Measurements from ENCODE around the gene TNFRSF1B. TPM values are rescaled to one million over a fixed set of nuclear protein-coding genes. Genes with fewer than 3 reads are reported as not detected.

The TNFRSF1B gene
- polyA plus RNA-seq, 1 donor (not counting 4 experiments of a cell fraction or from before 2014, with no cell fraction given): 0.04 TPM

DNA sequence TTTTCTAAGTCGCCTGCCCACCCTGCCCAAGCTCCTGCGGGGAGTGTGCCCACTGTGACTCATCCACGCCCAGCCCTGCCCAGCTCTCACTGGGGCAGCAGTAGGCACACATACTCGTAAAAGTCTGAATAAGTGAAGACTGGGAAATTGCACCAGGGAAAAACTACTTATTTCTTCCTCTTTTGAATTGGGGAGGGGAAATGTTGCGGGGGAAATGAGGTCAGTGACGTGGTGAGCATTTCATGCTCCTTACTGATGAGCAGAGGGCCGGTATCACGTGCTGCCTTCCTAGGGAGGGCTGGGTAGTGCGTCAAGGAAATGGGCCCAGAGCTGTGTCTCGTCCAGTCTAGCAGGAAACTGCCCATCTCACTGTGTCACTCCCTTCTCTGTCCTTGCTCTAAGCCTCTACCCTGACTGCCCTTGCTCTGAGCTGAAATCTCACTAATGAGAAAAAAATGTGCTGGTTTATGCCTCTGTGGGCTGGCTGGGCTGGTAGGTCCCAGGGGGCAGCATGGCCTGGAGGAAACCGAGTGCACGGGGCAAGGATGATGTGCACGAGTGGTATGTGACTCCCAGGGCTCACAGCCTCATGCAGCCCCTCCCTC lies 13.5 kb upstream of the TNFRSF1B start:
- H3K9ac ChIP-seq (ENCODE audit: control insufficient read depth, extremely low read depth, insufficient read depth, low read length): no peak overlapping the region
- H3K4me2 ChIP-seq (ENCODE audit: control insufficient read depth, extremely low read depth, insufficient read depth, low read depth, low read length): no peak overlapping the region
- no peak overlapping the region for H3K4me3 ChIP-seq (ENCODE audit: control insufficient read depth in 2 of 3, extremely low read depth in 1 of 3, insufficient read depth in 2 of 3, low read depth in 1 of 3, low read length in 3 of 3)
- dilution Hi-C loops (cut with MboI; ENCODE audit: extremely low pct_ligation_motif_present, low sequenced_read_pairs): no loop called here
- H3K9me1 ChIP-seq (ENCODE audit: control insufficient read depth, extremely low read depth, insufficient read depth, low read length): no peaks in the 10 kb centered on the region
- DNase-seq (ENCODE audit: low read depth, low spot score): no peak
- no peaks in the 10 kb centered on the region for H4K20me1 ChIP-seq (ENCODE audit: control insufficient read depth, extremely low read depth, insufficient read depth, low read length)
- no peak for FAIRE-seq
- H3K79me2 ChIP-seq (ENCODE audit: control insufficient read depth, insufficient read depth, low read length): no peaks in the 10 kb centered on the region
- H3K27me3 ChIP-seq (ENCODE audit: control insufficient read depth, extremely low read depth, insufficient read depth, low read length): peaks cover 4% of the 10 kb centered on the region
- TF ChIP-seq CTCF (optimal IDR thresholded peaks at IDR 0.05 in 1 of 3, IDR thresholded peaks at IDR 0.05 in 1 of 3, conservative IDR thresholded peaks at IDR 0.05 in 1 of 3; ENCODE audit: extremely low read depth in 1 of 3, insufficient read depth in 2 of 3, low read length in 3 of 3) (no peak), EZH2 (IDR thresholded peaks at IDR 0.05; ENCODE audit: low read length) (no peak)
- peaks cover 4% of the 10 kb centered on the region for H3K4me1 ChIP-seq (ENCODE audit: control insufficient read depth, extremely low read depth, insufficient read depth, low read length)
- no peaks in the 10 kb centered on the region for H3K36me3 ChIP-seq (ENCODE audit: control insufficient read depth in 2 of 2, extremely low read depth in 1 of 2, insufficient read depth in 2 of 2, low read length in 2 of 2)
- H2AFZ ChIP-seq (ENCODE audit: control insufficient read depth, low read length): no peak overlapping the region
- no peak overlapping the region for H3K27ac ChIP-seq (ENCODE audit: control insufficient read depth, insufficient read depth, low read length)
- H3K9me3 ChIP-seq (ENCODE audit: control insufficient read depth, low read depth, low read length): no peaks in the 10 kb centered on the region

- no peaks in the 10 kb centered on the region for H3K9me1 ChIP-seq (ENCODE audit: control insufficient read depth, extremely low read depth, insufficient read depth, low read length)
- TF ChIP-seq CTCF (optimal IDR thresholded peaks at IDR 0.05 in 1 of 3, IDR thresholded peaks at IDR 0.05 in 1 of 3, conservative IDR thresholded peaks at IDR 0.05 in 1 of 3; ENCODE audit: extremely low read depth in 1 of 3, insufficient read depth in 2 of 3, low read length in 3 of 3): no peak
- no peak for TF ChIP-seq EZH2 (IDR thresholded peaks at IDR 0.05; ENCODE audit: low read length)
- H3K27ac ChIP-seq (ENCODE audit: control insufficient read depth, insufficient read depth, low read length): no peak overlapping the region
- H4K20me1 ChIP-seq (ENCODE audit: control insufficient read depth, extremely low read depth, insufficient read depth, low read length): no peaks in the 10 kb centered on the region
- no peak overlapping the region for H2AFZ ChIP-seq (ENCODE audit: control insufficient read depth, low read length)
- DNase-seq (ENCODE audit: low read depth, low spot score) (no peak), FAIRE-seq (no peak)
- H3K9ac ChIP-seq (ENCODE audit: control insufficient read depth, extremely low read depth, insufficient read depth, low read length): no peak overlapping the region
- no peaks in the 10 kb centered on the region for H3K9me3 ChIP-seq (ENCODE audit: control insufficient read depth, low read depth, low read length)
- dilution Hi-C loops (cut with MboI; ENCODE audit: extremely low pct_ligation_motif_present, low sequenced_read_pairs): no loop called here
- peaks cover 4% of the 10 kb centered on the region for H3K27me3 ChIP-seq (ENCODE audit: control insufficient read depth, extremely low read depth, insufficient read depth, low read length)
- no peak overlapping the region for H3K4me3 ChIP-seq (ENCODE audit: control insufficient read depth in 2 of 3, extremely low read depth in 1 of 3, insufficient read depth in 2 of 3, low read depth in 1 of 3, low read length in 3 of 3)
- H3K4me1 ChIP-seq (ENCODE audit: control insufficient read depth, extremely low read depth, insufficient read depth, low read length): peaks cover 4% of the 10 kb centered on the region
- H3K79me2 ChIP-seq (ENCODE audit: control insufficient read depth, insufficient read depth, low read length): no peaks in the 10 kb centered on the region
- H3K4me2 ChIP-seq (ENCODE audit: control insufficient read depth, extremely low read depth, insufficient read depth, low read depth, low read length): no peak overlapping the region
- H3K36me3 ChIP-seq (ENCODE audit: control insufficient read depth in 2 of 2, extremely low read depth in 1 of 2, insufficient read depth in 2 of 2, low read length in 2 of 2): no peaks in the 10 kb centered on the region
Observed at GRCh38 chr1:12155328-12155727, 11.5 kb upstream of the TNFRSF1B start.

Data from keratinocyte (primary cell).